Bone marrow (tissue), 2 donors: ENCODE results near the gene TNS3.

Experiments used
- DNase-seq, 2 donors: peaks; one replicate each; lab custom pipeline; 2025; lab: John Stamatoyannopoulos, UW

The TNS3 gene

GRCh38 chr7:47581438-47581803 lies 490 bp downstream of the TNS3 start:
- DNase-seq: no peak

- no peak for DNase-seq
Observed at GRCh38 chr7:47580811-47581331, 1.0 kb downstream of the TNS3 start.

- DNase-seq: no peak
Observed at GRCh38 chr7:47580175-47580706, 1.7 kb downstream of the TNS3 start.

- DNase-seq: no peak
Observed at GRCh38 chr7:47579458-47579857, 2.5 kb downstream of the TNS3 start.

- peak in 1 of 2 donors; percentile 88 for DNase-seq
Observed at GRCh38 chr7:47578579-47579270, 3.2 kb downstream of the TNS3 start.

- DNase-seq: no peak
Observed at GRCh38 chr7:47577321-47577919, 4.5 kb downstream of the TNS3 start.

GRCh38 chr7:47576866-47577306 lies 5.0 kb downstream of the TNS3 start:
- no peak for DNase-seq

- DNase-seq: no peak
Observed at GRCh38 chr7:47576031-47576865, 5.7 kb downstream of the TNS3 start.

- DNase-seq: peak in 1 of 2 donors; percentile 62
Observed at GRCh38 chr7:47574482-47575329, 7.2 kb downstream of the TNS3 start.

GRCh38 chr7:47573758-47574481 lies 8.0 kb downstream of the TNS3 start:
- peak in 1 of 2 donors; percentile 62 for DNase-seq

GRCh38 chr7:47572939-47573757 lies 8.8 kb downstream of the TNS3 start:
- no peak for DNase-seq

- no peak for DNase-seq
Observed at GRCh38 chr7:47572094-47572445, 9.8 kb downstream of the TNS3 start.

- DNase-seq: peak; percentile 55 to 81
Observed at GRCh38 chr7:47571331-47572093, 10.4 kb downstream of the TNS3 start.

- no peak for DNase-seq
Observed at GRCh38 chr7:47570649-47571050, 11.3 kb downstream of the TNS3 start.

- peak in 1 of 2 donors; percentile 98 for DNase-seq
Observed at GRCh38 chr7:47568547-47568946, 13.4 kb downstream of the TNS3 start.

- no peak for DNase-seq
Observed at GRCh38 chr7:47568056-47568455, 13.9 kb downstream of the TNS3 start.

- no peak for DNase-seq
Observed at GRCh38 chr7:47565640-47566250, 16.2 kb downstream of the TNS3 start.

- DNase-seq: no peak
Observed at GRCh38 chr7:47563521-47563920, 18.4 kb downstream of the TNS3 start.
